ENCODE data around the gene SIRPB1.
"Not testable (repeated sequence)": the region's sequence is repeated elsewhere in the genome, so short reads cannot be mapped to it uniquely, and the experiment has no call there.

The SIRPB1 gene

DNA sequence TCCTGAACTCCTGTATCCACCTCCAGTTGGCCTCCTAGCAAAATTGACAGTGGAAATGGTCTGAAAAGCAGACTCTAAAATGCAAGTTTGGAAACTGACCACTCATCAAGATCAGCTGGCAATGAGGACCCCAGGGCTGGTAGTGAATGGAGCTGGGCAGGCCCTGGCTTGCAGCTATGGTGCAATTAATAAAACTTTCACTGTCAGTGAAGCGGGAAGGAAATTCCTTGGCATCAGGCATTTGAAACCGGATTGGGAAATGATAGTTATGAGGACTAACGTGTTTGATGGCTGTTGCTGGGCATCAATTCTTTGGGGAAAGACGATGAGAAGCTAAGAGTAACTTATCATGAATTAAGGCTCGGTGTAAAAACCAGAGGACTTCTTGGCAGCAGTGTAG, 19.1 kb downstream of the SIRPB1 start:
- DNase-seq (ENCODE audit: low read depth in 3 of 3, low spot score in 1 of 3), result no peak

GRCh38 chr20:1595333-1595732, 24.5 kb downstream of the SIRPB1 start:
- no peak for DNase-seq (ENCODE audit: low read depth in 3 of 3, low spot score in 1 of 3)

DNA sequence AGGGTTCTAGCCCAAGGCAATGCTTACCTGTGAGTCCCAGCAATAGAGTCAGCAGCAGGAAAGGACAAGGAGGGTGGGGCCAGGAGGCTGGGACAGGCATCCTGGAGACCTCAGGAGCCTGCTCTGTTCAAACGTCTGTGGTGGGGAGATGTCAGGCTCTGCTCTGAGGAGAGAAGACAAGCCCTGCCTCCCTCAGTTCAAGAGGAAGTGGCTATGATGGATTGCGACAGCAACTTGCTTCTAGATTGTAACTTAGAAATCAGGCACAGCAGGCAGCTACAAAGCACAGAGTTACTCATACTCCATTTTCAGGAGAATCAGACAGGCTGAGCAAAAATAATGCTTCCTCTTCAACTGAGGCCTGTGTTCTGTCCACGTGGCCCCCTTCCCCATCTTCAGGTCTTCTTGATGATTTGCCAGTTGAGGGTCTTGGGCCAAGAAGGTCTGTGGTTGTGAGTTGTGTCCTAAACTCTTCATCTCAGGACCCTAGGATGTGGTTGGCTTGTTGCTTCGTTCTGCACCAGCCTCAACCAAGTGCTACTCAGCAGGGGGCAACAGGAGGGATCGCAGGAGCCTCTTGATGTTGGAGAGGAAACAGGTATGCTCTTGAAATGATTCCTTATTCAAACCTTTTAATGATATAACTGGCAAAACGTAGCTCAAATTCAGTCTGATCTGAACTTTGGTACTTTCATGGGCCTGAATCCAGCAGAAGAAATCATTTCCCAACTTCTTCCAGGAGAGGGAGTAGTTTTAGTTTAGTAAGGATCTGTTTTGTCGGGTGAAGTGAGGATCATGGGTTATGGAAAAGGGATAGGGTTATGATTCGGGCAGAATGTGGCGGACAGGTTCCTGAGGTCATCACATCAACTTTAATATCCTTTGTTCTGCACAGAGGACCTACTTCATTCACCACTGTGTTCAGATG, 31.0 kb downstream of the SIRPB1 start:
- no peak for DNase-seq (ENCODE audit: low read depth in 3 of 3, low spot score in 1 of 3)

DNA sequence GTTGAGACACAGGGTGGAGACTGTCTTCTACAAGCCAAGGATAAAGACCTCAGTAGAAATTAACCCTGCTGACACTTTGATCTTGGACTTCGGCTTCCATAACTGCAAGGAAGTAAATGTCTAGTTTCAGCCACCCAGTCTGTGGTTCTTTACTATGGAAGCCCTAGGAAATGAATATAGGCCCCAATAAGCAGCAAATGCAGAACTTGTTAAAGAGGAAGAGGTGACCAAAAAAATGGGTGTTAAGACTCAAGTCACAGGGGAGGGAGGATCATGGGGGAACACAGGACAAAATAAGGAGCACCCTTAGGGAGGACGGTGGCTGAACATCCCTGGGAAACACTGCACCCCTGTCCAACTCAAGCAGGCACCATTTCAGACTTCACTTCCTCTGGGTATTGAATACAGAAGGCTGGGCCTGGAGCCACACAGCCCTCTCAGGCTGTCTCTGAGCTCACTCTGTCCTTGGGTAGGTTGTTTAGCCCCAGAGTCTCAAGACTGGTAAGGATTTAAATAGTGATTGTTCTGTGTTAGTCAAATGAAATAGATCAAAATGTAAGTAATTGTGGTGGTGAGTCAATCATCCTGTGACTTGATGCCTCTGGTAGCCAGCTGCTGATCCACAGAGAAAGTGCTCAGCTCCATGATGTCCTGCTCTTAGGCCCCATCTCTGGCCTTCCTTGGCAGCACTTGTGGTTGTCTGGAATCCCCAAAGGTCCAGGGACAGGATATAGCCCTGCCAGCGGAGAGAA, 31.9 kb downstream of the SIRPB1 start:
- no peak for DNase-seq (ENCODE audit: low read depth in 3 of 3, low spot score in 1 of 3)

DNA sequence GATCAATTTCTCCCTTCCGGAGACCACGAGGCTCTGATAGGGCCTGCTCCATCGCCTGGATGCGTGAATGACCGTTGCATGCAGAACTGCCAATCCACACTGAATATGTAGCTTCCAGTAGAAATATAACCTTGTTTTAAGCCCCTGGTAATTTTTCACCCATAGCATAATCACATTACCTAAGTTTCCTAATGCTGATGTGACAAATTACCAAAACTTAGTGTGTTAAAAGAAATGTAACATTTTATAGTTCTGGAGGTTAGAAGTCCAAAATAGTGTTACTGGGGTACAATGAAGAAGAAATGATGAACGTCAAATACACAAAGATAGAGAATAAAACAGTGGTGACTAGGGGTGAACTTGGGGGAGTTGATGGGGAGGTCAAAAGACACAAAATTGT, 40.3 kb downstream of the SIRPB1 start:
- DNase-seq (ENCODE audit: low read depth in 3 of 3, low spot score in 1 of 3), result no peak

GRCh38 chr20:1577906-1578305, 41.9 kb downstream of the SIRPB1 start:
- no peak for DNase-seq (ENCODE audit: low read depth in 3 of 3, low spot score in 1 of 3)

- not testable (repeated sequence) for DNase-seq (ENCODE audit: low read depth in 3 of 3, low spot score in 1 of 3)
Observed at GRCh38 chr20:1577313-1577712, 42.5 kb downstream of the SIRPB1 start.

GRCh38 chr20:1576641-1577040, 43.2 kb downstream of the SIRPB1 start:
- no peak for DNase-seq (ENCODE audit: low read depth in 3 of 3, low spot score in 1 of 3)

- not testable (repeated sequence) for DNase-seq (ENCODE audit: low read depth in 3 of 3, low spot score in 1 of 3)
Observed at GRCh38 chr20:1576003-1576402, 43.8 kb downstream of the SIRPB1 start.

DNA sequence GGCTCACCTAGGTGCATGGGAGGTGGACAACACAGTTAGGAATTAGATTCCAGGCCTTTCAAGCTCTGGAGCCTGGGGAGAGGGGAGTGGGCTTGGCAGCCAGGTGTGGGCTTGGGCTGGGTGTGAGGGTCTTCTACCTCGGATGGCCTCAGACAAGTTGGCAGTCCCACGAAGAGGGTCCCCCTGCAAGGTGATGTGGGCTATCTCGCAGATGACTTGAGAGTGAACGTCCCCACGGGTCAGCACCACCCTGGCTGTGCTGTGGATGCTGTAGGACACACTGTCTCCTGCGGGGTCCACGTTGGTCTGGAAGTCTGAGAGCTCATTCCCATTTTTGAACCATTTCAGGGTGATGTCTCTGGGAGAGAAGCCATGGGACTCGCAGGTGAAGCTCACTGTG, 48.2 kb downstream of the SIRPB1 start:
- not testable (repeated sequence) for DNase-seq (ENCODE audit: low read depth in 3 of 3, low spot score in 1 of 3)

All from stimulated activated CD4-positive, alpha-beta T cell treated with anti-CD3 and anti-CD28 coated beads, TNF-alpha, amount 100 ng/mL, for 1 hour (primary cell).